SU-DHL-6 (cell line): ENCODE data around the gene OPHN1.

Experiments used
- CTCF ChIP-seq: fragments of 200-600 bp; sonication (generic); IDR thresholded peaks from one replicate; pipeline ENCODE4 v1.5.1; 2017; ENCODE audit warnings: antibody characterized with exemption, mild to moderate bottlenecking, low read length, moderate library complexity; ENCODE audit not compliant: insufficient read depth, poor library complexity, severe bottlenecking
- EZH2phosphoT487 ChIP-seq: fragments of 200-600 bp; sonication (generic), shearing (Covaris generic); conservative IDR thresholded peaks from 2 replicates; pipeline ENCODE4 v1.6.1; 2018; ENCODE audit warnings: mild to moderate bottlenecking, antibody characterized with exemption, low read length, moderate library complexity, mixed read lengths

DNA sequence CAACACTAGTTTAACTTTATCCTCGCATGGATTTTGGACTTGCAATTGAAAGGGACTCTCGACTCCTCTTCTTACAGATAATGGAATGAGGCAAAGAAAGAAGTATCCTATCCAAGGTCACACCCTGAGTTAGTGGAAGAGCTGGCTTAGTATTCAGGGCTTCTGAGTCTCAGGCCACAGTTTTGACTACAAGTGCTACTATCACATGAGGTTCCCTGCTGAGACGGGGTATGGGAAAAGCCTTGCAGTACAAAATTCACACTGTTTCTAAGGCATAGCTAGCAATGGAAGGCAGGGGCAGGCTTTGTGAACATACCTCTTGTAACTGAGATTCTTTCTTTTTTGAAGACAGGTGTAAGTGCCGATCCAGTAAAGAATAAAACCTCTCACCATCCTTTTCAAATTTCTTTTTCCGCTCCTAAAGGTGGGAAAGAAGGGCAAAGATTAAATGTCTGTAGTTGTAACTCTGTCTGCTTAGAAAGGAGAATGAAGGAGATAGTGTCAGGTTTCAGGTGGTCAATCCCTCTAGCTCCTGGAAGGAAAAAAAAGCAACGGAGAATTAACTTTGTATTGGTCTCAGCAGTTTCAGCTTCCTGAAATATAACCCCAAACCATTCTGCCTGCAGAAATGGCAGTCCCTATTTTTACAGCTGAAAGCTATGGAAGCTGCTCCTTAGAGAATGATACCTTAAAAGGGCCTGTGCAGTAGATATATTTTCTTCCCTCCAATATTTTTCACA is 199.0 kb downstream of the OPHN1 start:
- TF ChIP-seq CTCF (no peak), EZH2phosphoT487 (no peak)
